Trophoblast cell (in vitro differentiated cells and primary cell): ENCODE results near the gene TRIM32.

Experiments
- DNase-seq, 2 donors: peaks; one replicate each; pipeline ENCODE4 v3.0.0-alpha.2; 2016
- H2AFZ ChIP-seq: 2 replicates; pipeline ENCODE4 v1.6.1; 2013; ENCODE audit warnings: low read length, moderate library complexity, mild to moderate bottlenecking; ENCODE audit not compliant: insufficient read depth, poor library complexity
- H2AK5ac ChIP-seq: 2 replicates; pipeline ENCODE4 v1.6.1; 2013; ENCODE audit warnings: mild to moderate bottlenecking, low read length
- H2BK120ac ChIP-seq: 2 replicates; pipeline ENCODE4 v1.6.1; 2013; ENCODE audit warnings: low read length, mild to moderate bottlenecking, moderate library complexity; ENCODE audit not compliant: insufficient read depth, poor library complexity
- H2BK12ac ChIP-seq: 2 replicates; pipeline ENCODE4 v1.6.1; 2013; ENCODE audit warnings: mild to moderate bottlenecking, low read length, moderate library complexity
- H2BK5ac ChIP-seq: 2 replicates; pipeline ENCODE4 v1.6.1; 2013; ENCODE audit warnings: low read length, low read depth, moderate library complexity, mild to moderate bottlenecking; ENCODE audit not compliant: poor library complexity
- H3K14ac ChIP-seq: 2 replicates; pipeline ENCODE4 v1.6.1; 2013; ENCODE audit warnings: mild to moderate bottlenecking, low read length
- H3K18ac ChIP-seq: 2 replicates; pipeline ENCODE4 v1.6.1; 2013; ENCODE audit warnings: mild to moderate bottlenecking, low read length
- H3K23ac ChIP-seq: 2 replicates; pipeline ENCODE4 v1.6.1; 2013; ENCODE audit warnings: low read length
- H3K27ac ChIP-seq: 2 replicates; pipeline ENCODE4 v1.5.1; 2013; ENCODE audit warnings: low read depth, mild to moderate bottlenecking, inconsistent platforms, low read length, moderate library complexity
- H3K27me3 ChIP-seq: 2 replicates; pipeline ENCODE4 v1.6.1; 2013; ENCODE audit warnings: inconsistent platforms, mild to moderate bottlenecking, low read length, moderate library complexity; ENCODE audit not compliant: insufficient read depth
- H3K36me3 ChIP-seq, 2 experiments: 1 replicate in 1 of 2; 2 replicates in 1 of 2; pipeline ENCODE4 v1.6.1; 2013; ENCODE audit warnings: low read length in 2 of 2, mild to moderate bottlenecking in 2 of 2, moderate library complexity in 1 of 2; ENCODE audit not compliant: insufficient read depth in 2 of 2, control insufficient read depth in 1 of 2
- H3K4ac ChIP-seq: 2 replicates; pipeline ENCODE4 v1.6.1; 2013; ENCODE audit warnings: low read depth, mild to moderate bottlenecking, low read length, moderate library complexity
- H3K4me1 ChIP-seq, 2 experiments: 1 replicate in 1 of 2; 2 replicates in 1 of 2; pipeline ENCODE4 v1.6.1; 2013; ENCODE audit warnings: low read length in 2 of 2, mild to moderate bottlenecking in 2 of 2, moderate library complexity in 1 of 2; ENCODE audit not compliant: insufficient read depth in 2 of 2, control insufficient read depth in 1 of 2
- H3K4me2 ChIP-seq: 2 replicates; pipeline ENCODE4 v1.6.1; 2013; ENCODE audit warnings: inconsistent platforms, mild to moderate bottlenecking, low read length, moderate library complexity
- H3K4me3 ChIP-seq: 2 replicates; pipeline ENCODE4 v1.5.1; 2013; ENCODE audit warnings: mild to moderate bottlenecking, low read depth, low read length, inconsistent platforms
- H3K79me1 ChIP-seq: one replicate; pipeline ENCODE4 v1.6.1; 2013; ENCODE audit warnings: low read length
- H3K79me2 ChIP-seq: 2 replicates; pipeline ENCODE4 v1.6.1; 2013; ENCODE audit warnings: low read length, mild to moderate bottlenecking; ENCODE audit not compliant: control insufficient read depth, insufficient read depth, poor library complexity
- H3K9ac ChIP-seq: 2 replicates; pipeline ENCODE4 v1.6.1; 2013; ENCODE audit warnings: mild to moderate bottlenecking, low read length
- H3K9me3 ChIP-seq: 2 replicates; pipeline ENCODE4 v1.6.1; 2013; ENCODE audit warnings: low read depth, mild to moderate bottlenecking, control low read depth, inconsistent platforms, low read length; ENCODE audit not compliant: insufficient read depth
- H4K12ac ChIP-seq: 2 replicates; pipeline ENCODE4 v1.6.1; 2013; ENCODE audit warnings: low read depth, mild to moderate bottlenecking, low read length, moderate library complexity
- H4K8ac ChIP-seq: 2 replicates; pipeline ENCODE4 v1.6.1; 2013; ENCODE audit warnings: low read depth, mild to moderate bottlenecking, low read length, moderate library complexity
- H4K91ac ChIP-seq: one replicate; pipeline ENCODE4 v1.6.1; 2013; ENCODE audit warnings: low read depth, mild to moderate bottlenecking, low read length, moderate library complexity
- WGBS: extraction: QIAGEN DNeasy Blood & Tissue Kit; methylation state at CpG from one replicate; pipeline ENCODE4 v1.1.7; 2013; ENCODE audit warnings: missing lambda C conversion rate; ENCODE audit not compliant: insufficient read length, insufficient coverage; ENCODE audit errors: extremely low coverage; 5-methylcytosine and 5-hydroxymethylcytosine counted together

Gene TRIM32

DNA sequence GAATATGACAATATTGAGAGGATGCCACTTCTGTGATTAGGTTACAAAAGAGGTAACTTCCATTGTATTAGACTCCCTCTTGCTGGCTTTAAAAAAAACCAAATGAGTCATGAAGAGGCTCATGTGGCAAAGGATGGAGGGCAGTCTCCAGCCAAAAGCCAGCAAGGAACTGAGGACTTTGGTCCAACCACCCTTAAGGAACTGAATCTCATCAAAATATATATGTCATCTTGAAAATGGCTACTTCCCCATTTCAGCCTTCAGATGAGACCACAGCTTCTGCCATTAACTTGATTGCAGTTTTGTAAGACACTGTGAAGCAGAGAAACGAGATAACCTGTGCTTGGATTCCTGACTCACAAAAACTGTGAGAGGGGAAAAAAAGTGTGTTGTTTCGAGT is 15.5 kb upstream of the TRIM32 start:
- no peak overlapping the region for H3K4ac ChIP-seq
- H2AFZ ChIP-seq, result no peak overlapping the region
- H3K9me3 ChIP-seq, result peaks cover 2% of the 10 kb centered on the region
- H4K8ac ChIP-seq, result no peak overlapping the region
- WGBS, result no CpG with 5 or more reads among the region's 2 CpGs
- H3K4me3 ChIP-seq, result no peak overlapping the region
- no peak overlapping the region for H2BK12ac ChIP-seq
- H4K91ac ChIP-seq, result no peak overlapping the region
- H3K18ac ChIP-seq, result no peak overlapping the region
- H3K4me1 ChIP-seq, result no peaks in the 10 kb centered on the region
- H3K36me3 ChIP-seq, result no peaks in the 10 kb centered on the region
- H3K23ac ChIP-seq, result no peak overlapping the region
- no peak overlapping the region for H3K4me2 ChIP-seq
- no peak overlapping the region for H2BK5ac ChIP-seq
- H4K12ac ChIP-seq, result no peak overlapping the region
- H3K27me3 ChIP-seq, result no peaks in the 10 kb centered on the region
- no peak overlapping the region for H2AK5ac ChIP-seq
- no peak overlapping the region for H3K27ac ChIP-seq
- H3K9ac ChIP-seq, result no peak overlapping the region
- DNase-seq, result no peak
- no peaks in the 10 kb centered on the region for H3K79me1 ChIP-seq
- no peaks in the 10 kb centered on the region for H3K79me2 ChIP-seq
- H2BK120ac ChIP-seq, result no peak overlapping the region
- H3K14ac ChIP-seq, result no peak overlapping the region

DNA sequence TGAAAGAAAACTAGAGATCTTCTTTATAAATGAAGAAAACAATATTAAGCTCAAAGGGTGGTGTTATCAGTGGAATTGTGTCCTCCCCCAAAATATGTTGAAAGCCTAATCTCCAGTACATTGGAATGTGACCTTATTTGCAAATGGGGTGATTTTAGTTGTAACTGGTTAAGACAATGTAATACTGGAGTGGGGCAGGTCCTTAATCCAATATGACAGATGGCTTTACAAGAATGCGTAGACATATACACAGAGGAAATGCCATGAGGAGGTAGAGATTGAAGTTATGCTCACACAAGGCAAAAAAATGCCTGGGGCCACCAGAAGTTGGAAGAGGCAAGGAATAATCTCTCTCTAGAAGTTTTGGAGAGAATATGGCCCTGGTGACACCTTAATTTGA is 13.7 kb upstream of the TRIM32 start:
- Histone ChIP-seq H3K4me1 (no peaks in the 10 kb centered on the region), H3K14ac (no peak overlapping the region), H3K79me2 (no peaks in the 10 kb centered on the region), H2AK5ac (no peak overlapping the region), H3K23ac (no peak overlapping the region), H3K18ac (no peak overlapping the region), H3K27ac (no peak overlapping the region), H3K27me3 (no peaks in the 10 kb centered on the region), H3K79me1 (no peaks in the 10 kb centered on the region), H3K4me2 (no peak overlapping the region), H4K8ac (no peak overlapping the region), H2BK5ac (no peak overlapping the region), H3K36me3 (no peaks in the 10 kb centered on the region), H3K9me3 (peaks cover 2% of the 10 kb centered on the region), H4K91ac (no peak overlapping the region), H2BK12ac (no peak overlapping the region), H3K4me3 (no peak overlapping the region), H4K12ac (no peak overlapping the region), H3K9ac (no peak overlapping the region), H2BK120ac (no peak overlapping the region), H3K4ac (no peak overlapping the region), H2AFZ (no peak overlapping the region)
- no CpG with 5 or more reads among the region's 1 CpG for WGBS
- no peak for DNase-seq

DNA sequence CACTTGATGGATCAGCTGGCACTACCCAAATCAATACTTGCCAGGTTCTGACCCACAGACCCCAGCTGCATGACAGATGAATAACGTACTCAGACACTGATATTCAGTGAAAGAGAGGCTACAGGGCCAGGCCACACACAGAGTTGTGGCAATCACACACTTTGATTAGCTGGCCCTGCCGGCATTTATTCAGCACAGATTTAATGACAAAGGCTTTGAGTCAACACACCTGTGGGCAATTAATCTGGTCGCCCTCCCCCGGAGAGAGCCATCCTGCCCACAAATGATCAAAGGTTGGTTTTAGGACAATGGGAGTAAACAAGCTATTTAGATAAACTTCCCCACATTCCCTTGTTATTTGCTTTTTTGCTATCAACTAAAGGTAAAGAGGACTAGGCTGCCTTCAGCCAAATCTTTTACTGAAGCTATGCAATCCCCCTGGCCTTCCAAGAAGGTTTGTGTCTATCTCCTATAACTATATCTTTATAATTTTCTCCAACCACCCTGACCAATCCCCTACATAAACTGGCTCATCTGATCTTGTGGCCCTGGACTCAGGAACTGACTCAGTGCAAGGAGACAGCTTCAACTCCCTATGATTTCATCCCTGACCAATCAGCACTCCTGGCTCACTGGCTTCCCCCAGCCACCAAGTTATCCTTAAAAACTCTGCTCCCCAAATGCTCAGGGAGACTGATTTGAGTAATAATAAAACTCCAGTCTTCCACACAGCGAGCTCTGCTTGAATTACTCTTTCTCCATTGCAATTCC is 12.7 kb upstream of the TRIM32 start:
- H2BK5ac ChIP-seq, result no peak overlapping the region
- H3K4me1 ChIP-seq, result no peaks in the 10 kb centered on the region
- peaks cover 2% of the 10 kb centered on the region for H3K9me3 ChIP-seq
- no peak overlapping the region for H3K4me2 ChIP-seq
- H4K91ac ChIP-seq, result no peak overlapping the region
- no peaks in the 10 kb centered on the region for H3K27me3 ChIP-seq
- no peak overlapping the region for H3K4ac ChIP-seq
- no peak overlapping the region for H3K27ac ChIP-seq
- H4K12ac ChIP-seq, result no peak overlapping the region
- no peak for DNase-seq
- no peak overlapping the region for H3K23ac ChIP-seq
- H2AFZ ChIP-seq, result no peak overlapping the region
- WGBS, result no CpG with 5 or more reads among the region's 5 CpGs
- no peak overlapping the region for H2AK5ac ChIP-seq
- H3K14ac ChIP-seq, result no peak overlapping the region
- no peak overlapping the region for H4K8ac ChIP-seq
- no peak overlapping the region for H3K18ac ChIP-seq
- no peaks in the 10 kb centered on the region for H3K79me1 ChIP-seq
- no peak overlapping the region for H2BK120ac ChIP-seq
- H2BK12ac ChIP-seq, result no peak overlapping the region
- no peaks in the 10 kb centered on the region for H3K36me3 ChIP-seq
- H3K4me3 ChIP-seq, result no peak overlapping the region
- no peak overlapping the region for H3K9ac ChIP-seq
- H3K79me2 ChIP-seq, result no peaks in the 10 kb centered on the region

DNA sequence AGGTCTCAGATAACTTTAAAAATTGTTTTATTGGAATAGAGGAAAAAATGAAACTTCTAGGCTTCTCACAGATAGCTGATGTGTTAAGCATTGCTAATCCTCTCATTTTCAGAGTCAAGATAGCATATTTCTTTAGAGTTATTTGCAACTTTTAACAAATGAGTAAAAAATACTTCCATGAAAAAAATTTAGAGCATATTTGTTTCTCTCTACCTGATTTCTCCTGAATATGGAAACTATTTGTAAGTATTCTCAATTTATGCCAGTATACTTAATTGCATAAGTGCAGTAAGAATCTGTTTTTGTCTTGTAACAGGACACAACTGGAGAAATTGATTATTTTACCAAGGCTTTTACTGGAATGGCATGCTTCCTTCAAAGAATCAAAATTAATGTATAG is 3.6 kb upstream of the TRIM32 start:
- Histone ChIP-seq H3K79me2 (peaks cover 6% of the 10 kb centered on the region), H4K91ac (no peak overlapping the region), H3K79me1 (peaks cover 2% of the 10 kb centered on the region), H3K27ac (no peak overlapping the region), H3K14ac (no peak overlapping the region), H3K4ac (no peak overlapping the region), H2BK120ac (no peak overlapping the region), H3K4me2 (no peak overlapping the region), H2BK12ac (no peak overlapping the region), H3K9me3 (no peaks in the 10 kb centered on the region), H3K27me3 (no peaks in the 10 kb centered on the region), H3K23ac (no peak overlapping the region), H4K8ac (no peak overlapping the region), H3K36me3 (no peaks in the 10 kb centered on the region), H3K4me1 (peaks cover 9 to 13% of the 10 kb centered on the region in 2 experiments), H4K12ac (no peak overlapping the region), H2AFZ (no peak overlapping the region), H3K18ac (no peak overlapping the region), H3K4me3 (no peak overlapping the region), H3K9ac (no peak overlapping the region), H2AK5ac (no peak overlapping the region), H2BK5ac (no peak overlapping the region)
- DNase-seq, result no peak
